ENCODE data around the gene LNPEP. TPM values are rescaled to one million over a fixed set of nuclear protein-coding genes. Genes with fewer than 3 reads are reported as not detected.
A peak's percentile ranks its signal among the peaks of the same experiment; 100 is the strongest.

The LNPEP gene
- total and polyA plus RNA-seq, 2 donors (not counting 1 experiment from before 2014, with no cell fraction given): 10.5 to 92.9 TPM

- Histone ChIP-seq H3K4me2 (replicated peaks; ENCODE audit: low read depth, low read length, poor library complexity, severe bottlenecking) (no peak overlapping the region), H3K9ac (ENCODE audit: low read length) (no peak overlapping the region), H3K4me3 (ENCODE audit: control extremely low read depth in 1 of 5, extremely low read depth in 1 of 5, insufficient read depth in 1 of 5, low read depth in 2 of 5, low read length in 4 of 5) (no peak overlapping the region), H3K79me2 (ENCODE audit: control insufficient read depth, insufficient read depth, low read length) (peaks cover 12% of the 10 kb centered on the region), H3K27ac (ENCODE audit: low read length in 2 of 2) (peak overlapping the region in 1 of 2 donors; percentile 3), H3K9me3 (ENCODE audit: control extremely low read depth in 1 of 3, control insufficient read depth in 2 of 3, insufficient read depth in 1 of 3, low read length in 2 of 3) (peaks cover 0 to 14% (median 0%) of the 10 kb centered on the region in 3 donors), H3K27me3 (replicated peaks in 1 of 4; ENCODE audit: control extremely low read depth in 1 of 4, control insufficient read depth in 3 of 4, insufficient read depth in 4 of 4, low read length in 3 of 4) (no peaks in the 10 kb centered on the region), H3K4me1 (ENCODE audit: control insufficient read depth in 2 of 2, insufficient read depth in 2 of 2, low read length in 2 of 2) (peaks cover 14 to 24% of the 10 kb centered on the region in 2 donors), H2AFZ (ENCODE audit: insufficient read depth, low read depth, low read length, poor library complexity, severe bottlenecking) (no peak overlapping the region), H4K20me1 (ENCODE audit: control insufficient read depth, insufficient read depth, low read length, poor library complexity, severe bottlenecking) (no peaks in the 10 kb centered on the region), H3K36me3 (replicated peaks in 1 of 2; ENCODE audit: control extremely low read depth in 1 of 2, control insufficient read depth in 1 of 2, extremely low read depth in 1 of 2, insufficient read depth in 2 of 2, low read length in 1 of 2) (peaks cover 17 to 29% of the 10 kb centered on the region in 2 experiments)
- intact Hi-C loops (cut with micrococcal nuclease): no loop called here
- DNase-seq: peak; percentile 62
- peaks cover 3% of the 10 kb centered on the region for H3K9me3 Mint-ChIP-seq (ENCODE audit: insufficient read depth)
- POLR2A ChIA-PET: interaction anchor here (0.6 kb wide), 1 partner anchor 1856 kb away, joined by 4 read pairs; no protein-coding TSS in a partner anchor
- CTCF ChIA-PET: no interaction called here
- H3K4me1 Mint-ChIP-seq: peaks cover 19% of the 10 kb centered on the region
- peak overlapping the region; percentile 12 for H3K27ac Mint-ChIP-seq
- WGBS (ENCODE audit: insufficient coverage): 100% methylated on average over 18 of the region's 22 CpGs
- no peak overlapping the region for H3K4me3 Mint-ChIP-seq
- peak; percentile 28 for ATAC-seq (ENCODE audit: low read depth)
- TF ChIP-seq CTCF (IDR thresholded peaks at IDR 0.05) (no peak), EZH2 (IDR thresholded peaks at IDR 0.05; ENCODE audit: borderline replicate concordance, insufficient read depth, low read depth, low read length, poor library complexity, severe bottlenecking) (no peak)
- no peaks in the 10 kb centered on the region for H3K27me3 Mint-ChIP-seq
These were observed 149.7 kb downstream of the LNPEP start for GRCh38 chr5:97085459-97086181.

Small RNAs within 50 kb of the gene (small RNA-seq; reads per million reads assigned to genes)
- not detected for gene RF00019 (ENCODE audit: insufficient read length, low read depth, low replicate concordance)

Other genes starting within 250 kb of the LNPEP start
- 48.5 and 61.5 TPM in 2 replicates for gene ERAP1, start 128.1 kb upstream of the LNPEP start, total RNA-seq
- 9.2 and 14.2 TPM in 2 replicates for gene ERAP1, start 128.1 kb upstream of the LNPEP start, polyA plus RNA-seq
- gene ERAP2, start 59.6 kb upstream of the LNPEP start, total RNA-seq: 74.2 and 76.5 TPM in 2 replicates
- gene ERAP2, start 59.6 kb upstream of the LNPEP start, polyA plus RNA-seq: 18.5 and 30.7 TPM in 2 replicates
- not detected in 2 replicates for gene LIX1, start 206.5 kb downstream of the LNPEP start, total RNA-seq
- not detected in 2 replicates for gene LIX1, start 206.5 kb downstream of the LNPEP start, polyA plus RNA-seq
- gene RIOK2, start 247.2 kb downstream of the LNPEP start, total RNA-seq: 32.8 and 37.2 TPM in 2 replicates
- gene RIOK2, start 247.2 kb downstream of the LNPEP start, polyA plus RNA-seq: 3.4 and 3.5 TPM in 2 replicates

Data from B cell (primary cell).